ENCODE data around the gene ACO2. TPM values are rescaled to one million over a fixed set of nuclear protein-coding genes. Genes with fewer than 3 reads are reported as not detected.

Gene ACO2
- total and polyA plus RNA-seq, 2 of the 8 experiments (the other 6 are each of a cell fraction or from before 2014, with no cell fraction given): 52.8 to 75.4 TPM

DNA sequence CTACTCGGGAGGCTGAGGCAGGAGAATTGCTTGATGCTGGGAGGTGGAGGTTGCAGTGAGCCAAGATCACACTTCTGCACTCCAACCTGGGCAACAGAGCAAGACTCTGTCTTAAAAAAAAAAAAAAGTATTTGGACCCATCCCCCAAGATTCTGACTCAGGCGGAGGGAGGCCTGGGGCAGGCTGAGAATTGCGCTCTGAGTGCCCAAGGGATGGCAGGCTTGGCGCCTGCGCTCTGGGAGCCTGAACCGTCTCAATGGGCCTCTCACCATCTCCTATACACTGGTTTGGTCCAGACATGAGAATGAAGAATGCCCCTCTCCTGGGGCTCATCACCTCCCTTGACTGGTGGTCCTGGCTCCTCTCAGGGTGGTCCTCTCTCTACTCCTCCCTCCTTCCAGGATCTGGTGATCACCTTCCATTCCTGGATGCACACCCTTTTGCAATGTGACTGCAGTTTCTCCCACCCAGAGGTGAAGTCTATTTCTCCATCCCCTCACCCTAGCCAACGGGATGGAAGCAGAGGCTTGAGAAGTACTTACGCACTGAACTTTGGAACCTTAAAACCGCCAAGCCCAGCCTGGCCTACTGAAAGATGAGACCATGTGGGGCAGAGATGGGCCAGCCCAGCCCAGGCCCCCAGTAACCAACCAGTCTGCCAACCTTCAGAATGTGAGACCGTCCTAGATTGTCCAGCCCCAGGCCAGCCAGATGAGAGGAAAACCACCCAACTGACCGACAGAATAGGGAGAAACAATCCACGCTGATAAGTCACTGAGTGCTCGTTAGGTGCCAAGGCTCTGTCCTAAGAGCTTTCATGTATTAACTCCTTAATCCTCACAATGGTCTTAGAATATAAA, 70.5 kb downstream of the ACO2 start (continued):
- TF ChIP-seq, protein P1, sequence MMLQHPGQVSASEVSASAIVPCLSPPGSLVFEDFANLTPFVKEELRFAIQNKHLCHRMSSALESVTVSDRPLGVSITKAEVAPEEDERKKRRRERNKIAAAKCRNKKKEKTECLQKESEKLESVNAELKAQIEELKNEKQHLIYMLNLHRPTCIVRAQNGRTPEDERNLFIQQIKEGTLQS (IDR thresholded peaks at IDR 0.05; ENCODE audit: insufficient read depth, low read depth, low read length): no peak
- no peak for TF ChIP-seq SUZ12 (IDR thresholded peaks at IDR 0.05; ENCODE audit: low read length)
- no peak for TF ChIP-seq EP300 (IDR thresholded peaks at IDR 0.05; ENCODE audit: borderline replicate concordance in 1 of 2, low read depth in 2 of 2, low read length in 2 of 2)
- TF ChIP-seq, protein P2, sequence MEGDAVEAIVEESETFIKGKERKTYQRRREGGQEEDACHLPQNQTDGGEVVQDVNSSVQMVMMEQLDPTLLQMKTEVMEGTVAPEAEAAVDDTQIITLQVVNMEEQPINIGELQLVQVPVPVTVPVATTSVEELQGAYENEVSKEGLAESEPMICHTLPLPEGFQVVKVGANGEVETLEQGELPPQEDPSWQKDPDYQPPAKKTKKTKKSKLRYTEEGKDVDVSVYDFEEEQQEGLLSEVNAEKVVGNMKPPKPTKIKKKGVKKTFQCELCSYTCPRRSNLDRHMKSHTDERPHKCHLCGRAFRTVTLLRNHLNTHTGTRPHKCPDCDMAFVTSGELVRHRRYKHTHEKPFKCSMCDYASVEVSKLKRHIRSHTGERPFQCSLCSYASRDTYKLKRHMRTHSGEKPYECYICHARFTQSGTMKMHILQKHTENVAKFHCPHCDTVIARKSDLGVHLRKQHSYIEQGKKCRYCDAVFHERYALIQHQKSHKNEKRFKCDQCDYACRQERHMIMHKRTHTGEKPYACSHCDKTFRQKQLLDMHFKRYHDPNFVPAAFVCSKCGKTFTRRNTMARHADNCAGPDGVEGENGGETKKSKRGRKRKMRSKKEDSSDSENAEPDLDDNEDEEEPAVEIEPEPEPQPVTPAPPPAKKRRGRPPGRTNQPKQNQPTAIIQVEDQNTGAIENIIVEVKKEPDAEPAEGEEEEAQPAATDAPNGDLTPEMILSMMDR (IDR thresholded peaks at IDR 0.05; ENCODE audit: control extremely low read depth in 1 of 3, insufficient read depth in 1 of 3, low read depth in 1 of 3, low read length in 3 of 3): no peak

Data from H1 (cell line).